Measurements from ENCODE around the gene HAL. TPM values are rescaled to one million over a fixed set of nuclear protein-coding genes. Genes with fewer than 3 reads are reported as not detected.

Gene HAL
- total RNA-seq, 3 donors from 2014 or later (not counting 1 experiment from before 2014, with no cell fraction given): 1.2 to 10.8 (median 1.6) TPM

GRCh38 chr12:96020314-96021003 is 24.3 kb upstream of the HAL start:
- Histone ChIP-seq H3K27ac (ENCODE audit: low read length) (no peak overlapping the region), H3K36me3 (ENCODE audit: control insufficient read depth, insufficient read depth, low read length) (peaks cover 57% of the 10 kb centered on the region), H3K4me3 (ENCODE audit: low read length) (no peak overlapping the region), H3K9me3 (ENCODE audit: control insufficient read depth, insufficient read depth, low read length) (no peaks in the 10 kb centered on the region), H3K27me3 (ENCODE audit: control insufficient read depth, insufficient read depth, low read length) (no peaks in the 10 kb centered on the region), H3K4me1 (ENCODE audit: control insufficient read depth, insufficient read depth, low read length) (peaks cover 2% of the 10 kb centered on the region)
- ATAC-seq: no peak
- TF ChIP-seq CTCF (IDR thresholded peaks at IDR 0.05): no peak
- H3K27ac Mint-ChIP-seq: no peak overlapping the region
- WGBS (ENCODE audit: insufficient coverage): 63% methylated on average over 2 of the region's 3 CpGs
- intact Hi-C loops (cut with micrococcal nuclease): no loop called here
- H3K4me1 Mint-ChIP-seq: no peaks in the 10 kb centered on the region
- H3K4me3 Mint-ChIP-seq: no peak overlapping the region
- no peaks in the 10 kb centered on the region for H3K27me3 Mint-ChIP-seq (ENCODE audit: low read depth in 2 of 2)
- DNase-seq: no peak
- H3K9me3 Mint-ChIP-seq: no peaks in the 10 kb centered on the region
- peaks cover 12% of the 10 kb centered on the region for H3K36me3 Mint-ChIP-seq

- H3K4me3 Mint-ChIP-seq: no peak overlapping the region
- intact Hi-C loops (cut with micrococcal nuclease): no loop called here
- H3K9me3 Mint-ChIP-seq: no peaks in the 10 kb centered on the region
- Histone ChIP-seq H3K9me3 (ENCODE audit: control insufficient read depth, insufficient read depth, low read length) (no peaks in the 10 kb centered on the region), H3K27ac (ENCODE audit: low read length) (no peak overlapping the region), H3K4me1 (ENCODE audit: control insufficient read depth, insufficient read depth, low read length) (peaks cover 2% of the 10 kb centered on the region), H3K4me3 (ENCODE audit: low read length) (no peak overlapping the region), H3K27me3 (ENCODE audit: control insufficient read depth, insufficient read depth, low read length) (no peaks in the 10 kb centered on the region), H3K36me3 (ENCODE audit: control insufficient read depth, insufficient read depth, low read length) (peaks cover 69% of the 10 kb centered on the region)
- WGBS (ENCODE audit: insufficient coverage): 98% methylated on average over 5 of the region's 5 CpGs
- H3K4me1 Mint-ChIP-seq: no peaks in the 10 kb centered on the region
- no peak overlapping the region for H3K27ac Mint-ChIP-seq
- no peaks in the 10 kb centered on the region for H3K27me3 Mint-ChIP-seq (ENCODE audit: low read depth in 2 of 2)
- H3K36me3 Mint-ChIP-seq: peaks cover 32% of the 10 kb centered on the region
- DNase-seq: peak in 1 of 2 donors; percentile 8
- ATAC-seq: no peak
- no peak for TF ChIP-seq CTCF (IDR thresholded peaks at IDR 0.05)
Observed at GRCh38 chr12:96015672-96016071, 19.5 kb upstream of the HAL start.

GRCh38 chr12:96014943-96015599 is 18.9 kb upstream of the HAL start:
- no peak overlapping the region for H3K27ac Mint-ChIP-seq
- no peak overlapping the region for H3K4me3 Mint-ChIP-seq
- Histone ChIP-seq H3K27me3 (ENCODE audit: control insufficient read depth, insufficient read depth, low read length) (no peaks in the 10 kb centered on the region), H3K4me3 (ENCODE audit: low read length) (no peak overlapping the region), H3K36me3 (ENCODE audit: control insufficient read depth, insufficient read depth, low read length) (peaks cover 68% of the 10 kb centered on the region), H3K4me1 (ENCODE audit: control insufficient read depth, insufficient read depth, low read length) (peaks cover 2% of the 10 kb centered on the region), H3K9me3 (ENCODE audit: control insufficient read depth, insufficient read depth, low read length) (no peaks in the 10 kb centered on the region), H3K27ac (ENCODE audit: low read length) (no peak overlapping the region)
- DNase-seq: no peak
- 95% methylated on average over 2 of the region's 3 CpGs for WGBS (ENCODE audit: insufficient coverage)
- H3K4me1 Mint-ChIP-seq: no peaks in the 10 kb centered on the region
- no peaks in the 10 kb centered on the region for H3K9me3 Mint-ChIP-seq
- peaks cover 38% of the 10 kb centered on the region for H3K36me3 Mint-ChIP-seq
- intact Hi-C loops (cut with micrococcal nuclease): no loop called here
- H3K27me3 Mint-ChIP-seq (ENCODE audit: low read depth in 2 of 2): no peaks in the 10 kb centered on the region
- ATAC-seq: no peak
- no peak for TF ChIP-seq CTCF (IDR thresholded peaks at IDR 0.05)
